ENCODE data around the gene RPGR.

Gene RPGR

GRCh38 chrX:38318606-38319005, 8.7 kb downstream of the RPGR start:
- DNase-seq (ENCODE audit: low read depth) = no peak

- DNase-seq (ENCODE audit: low read depth) = no peak
Measured at GRCh38 chrX:38318196-38318595, 9.1 kb downstream of the RPGR start.

- DNase-seq (ENCODE audit: low read depth) = no peak
Measured at GRCh38 chrX:38315186-38315585, 12.1 kb downstream of the RPGR start.

- DNase-seq (ENCODE audit: low read depth) = no peak
Measured at GRCh38 chrX:38313190-38313589, 14.1 kb downstream of the RPGR start.

GRCh38 chrX:38312436-38312835, 14.9 kb downstream of the RPGR start:
- DNase-seq (ENCODE audit: low read depth) = no peak

GRCh38 chrX:38311743-38312142, 15.6 kb downstream of the RPGR start:
- DNase-seq (ENCODE audit: low read depth) = no peak

- DNase-seq (ENCODE audit: low read depth) = no peak
Measured at GRCh38 chrX:38305971-38306370, 21.3 kb downstream of the RPGR start.

- DNase-seq (ENCODE audit: low read depth) = no peak
Measured at GRCh38 chrX:38304010-38304409, 23.3 kb downstream of the RPGR start.

- no peak for DNase-seq (ENCODE audit: low read depth)
Measured at GRCh38 chrX:38293741-38294140, 33.6 kb downstream of the RPGR start.

GRCh38 chrX:38287674-38288073, 39.6 kb downstream of the RPGR start:
- no peak for DNase-seq (ENCODE audit: low read depth)

GRCh38 chrX:38285649-38286048, 41.7 kb downstream of the RPGR start:
- no peak for DNase-seq (ENCODE audit: low read depth)

- no peak for DNase-seq (ENCODE audit: low read depth)
Measured at GRCh38 chrX:38282049-38282448, 45.3 kb downstream of the RPGR start.

GRCh38 chrX:38279188-38279587, 48.1 kb downstream of the RPGR start:
- DNase-seq (ENCODE audit: low read depth) = no peak

GRCh38 chrX:38278682-38279081, 48.6 kb downstream of the RPGR start:
- no peak for DNase-seq (ENCODE audit: low read depth)

- no peak for DNase-seq (ENCODE audit: low read depth)
Measured at GRCh38 chrX:38277802-38278201, 49.5 kb downstream of the RPGR start.

- DNase-seq (ENCODE audit: low read depth) = no peak
Measured at GRCh38 chrX:38277136-38277535, 50.2 kb downstream of the RPGR start.

GRCh38 chrX:38276089-38276488, 51.2 kb downstream of the RPGR start:
- no peak for DNase-seq (ENCODE audit: low read depth)

GRCh38 chrX:38275615-38276014, 51.7 kb downstream of the RPGR start:
- no peak for DNase-seq (ENCODE audit: low read depth)

GRCh38 chrX:38273453-38273852, 53.9 kb downstream of the RPGR start:
- no peak for DNase-seq (ENCODE audit: low read depth)

- no peak for DNase-seq (ENCODE audit: low read depth)
Measured at GRCh38 chrX:38271154-38271716, 56.1 kb downstream of the RPGR start.

GRCh38 chrX:38268011-38268410, 59.3 kb downstream of the RPGR start:
- DNase-seq (ENCODE audit: low read depth) = no peak

- no peak for DNase-seq (ENCODE audit: low read depth)
Measured at GRCh38 chrX:38262715-38263620, 64.3 kb downstream of the RPGR start.

GRCh38 chrX:38260231-38260630, 67.1 kb downstream of the RPGR start:
- no peak for DNase-seq (ENCODE audit: low read depth)

GRCh38 chrX:38256019-38256418, 71.3 kb downstream of the RPGR start:
- no peak for DNase-seq (ENCODE audit: low read depth)

Data from stimulated activated CD8-positive, alpha-beta memory T cell treated with anti-CD3 and anti-CD28 coated beads, Interleukin-12 subunit alpha, Interleukin-12 subunit beta, amount 100 ng/mL, for 4 hours (primary cell).